LNCAP (cell line): ENCODE results near the gene FAM78A.

Source experiments
- TF ChIP-seq, protein P1 (sequence below): fragments of 450-650 bp; IDR thresholded peaks from 2 replicates; pipeline ENCODE4 v1.5.1; 2017; ENCODE audit warnings: mild to moderate bottlenecking

The FAM78A gene

DNA sequence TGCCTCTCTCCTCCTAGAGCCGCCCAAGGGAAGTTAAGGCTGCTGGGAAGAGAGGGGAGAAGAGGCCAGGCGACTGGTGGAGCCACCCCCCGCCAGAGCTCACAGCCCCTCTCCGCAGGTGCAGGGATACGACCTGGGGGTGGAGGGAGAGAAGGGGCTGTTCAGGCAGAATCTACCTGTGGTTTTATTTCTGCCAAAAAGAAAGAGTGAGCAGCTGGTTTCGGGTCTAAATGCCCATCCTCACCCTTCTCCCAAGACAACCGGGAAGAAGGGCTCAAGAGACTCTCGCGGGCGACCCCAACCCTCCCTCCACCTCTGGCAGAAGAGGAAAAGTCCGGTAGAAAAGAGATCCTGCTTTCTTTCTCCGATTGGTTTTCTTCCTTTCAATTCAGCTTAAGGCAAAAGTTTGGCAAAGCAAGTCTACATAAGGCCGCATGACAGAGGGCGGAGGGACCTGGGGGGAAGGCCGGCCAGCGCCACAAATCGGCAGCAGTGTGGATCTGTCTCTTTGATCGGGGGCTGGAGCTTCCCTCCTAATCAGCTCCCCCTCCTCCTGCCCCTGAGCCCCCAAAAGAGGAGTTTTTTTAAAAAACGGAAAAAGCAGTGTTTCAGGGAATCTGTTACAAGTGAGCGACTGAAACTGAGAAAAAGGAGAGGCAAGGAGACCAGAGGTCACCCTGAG, 16.3 kb downstream of the FAM78A start:
- TF ChIP-seq, protein P1, sequence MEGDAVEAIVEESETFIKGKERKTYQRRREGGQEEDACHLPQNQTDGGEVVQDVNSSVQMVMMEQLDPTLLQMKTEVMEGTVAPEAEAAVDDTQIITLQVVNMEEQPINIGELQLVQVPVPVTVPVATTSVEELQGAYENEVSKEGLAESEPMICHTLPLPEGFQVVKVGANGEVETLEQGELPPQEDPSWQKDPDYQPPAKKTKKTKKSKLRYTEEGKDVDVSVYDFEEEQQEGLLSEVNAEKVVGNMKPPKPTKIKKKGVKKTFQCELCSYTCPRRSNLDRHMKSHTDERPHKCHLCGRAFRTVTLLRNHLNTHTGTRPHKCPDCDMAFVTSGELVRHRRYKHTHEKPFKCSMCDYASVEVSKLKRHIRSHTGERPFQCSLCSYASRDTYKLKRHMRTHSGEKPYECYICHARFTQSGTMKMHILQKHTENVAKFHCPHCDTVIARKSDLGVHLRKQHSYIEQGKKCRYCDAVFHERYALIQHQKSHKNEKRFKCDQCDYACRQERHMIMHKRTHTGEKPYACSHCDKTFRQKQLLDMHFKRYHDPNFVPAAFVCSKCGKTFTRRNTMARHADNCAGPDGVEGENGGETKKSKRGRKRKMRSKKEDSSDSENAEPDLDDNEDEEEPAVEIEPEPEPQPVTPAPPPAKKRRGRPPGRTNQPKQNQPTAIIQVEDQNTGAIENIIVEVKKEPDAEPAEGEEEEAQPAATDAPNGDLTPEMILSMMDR: no peak

DNA sequence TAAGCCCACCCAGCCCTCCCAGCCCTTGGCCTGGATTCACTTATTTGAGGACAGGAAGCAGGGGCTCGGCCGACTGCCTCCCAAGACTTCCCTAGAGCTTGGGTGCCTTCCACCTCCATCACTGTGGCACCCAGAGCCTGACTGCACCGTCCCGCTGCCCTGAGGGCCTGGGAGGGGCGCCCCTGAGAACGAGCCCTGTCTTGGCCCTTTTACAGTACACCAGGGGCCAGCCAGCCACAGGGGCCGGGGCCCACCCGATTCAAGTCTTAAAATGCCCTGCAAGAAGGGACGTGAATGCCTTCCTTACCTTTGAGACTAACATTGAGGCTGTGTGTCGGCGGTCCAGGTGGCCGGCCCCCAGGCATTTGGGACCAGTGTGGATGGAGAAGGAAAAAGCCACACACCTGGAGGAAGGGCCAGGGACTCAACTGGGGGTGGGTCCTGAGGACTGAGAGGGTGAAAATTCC, 16.8 kb downstream of the FAM78A start:
- TF ChIP-seq, protein P1: no peak

DNA sequence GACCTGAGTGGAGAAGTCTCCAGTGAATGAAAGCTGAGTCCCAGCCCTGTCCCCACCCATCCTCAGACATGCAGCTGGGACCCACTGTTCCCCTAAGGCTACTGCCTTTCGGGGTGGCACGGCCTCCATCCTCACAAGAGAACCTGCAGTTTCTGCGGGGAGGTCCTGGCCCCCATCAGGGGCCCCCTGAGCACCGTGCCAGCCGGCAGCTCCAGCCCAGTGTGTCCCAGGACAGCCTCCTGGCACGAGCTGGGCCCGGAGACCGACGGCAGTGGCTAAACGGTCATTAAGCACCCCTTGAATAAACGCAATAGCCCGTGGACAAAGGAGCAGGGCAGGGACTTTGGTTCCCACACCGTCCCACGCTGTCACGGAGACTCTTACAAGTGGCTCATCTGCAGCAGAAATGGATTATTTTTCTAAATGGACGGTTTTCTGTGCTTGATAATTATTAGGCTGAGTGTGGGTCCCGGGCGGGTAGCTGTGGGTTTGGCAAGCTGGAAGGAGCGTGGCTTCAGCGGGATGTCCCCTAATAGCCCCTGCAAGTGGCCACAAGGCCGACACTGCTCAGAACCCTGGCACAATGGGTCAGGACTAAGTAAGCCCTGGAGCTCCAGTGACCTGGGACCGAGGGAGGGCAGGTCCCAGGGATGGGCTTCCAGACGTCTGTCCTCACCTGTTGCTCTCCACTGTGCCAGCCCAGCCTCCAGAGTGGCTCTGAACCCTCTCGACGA, 17.4 kb downstream of the FAM78A start:
- TF ChIP-seq, protein P1: no peak

DNA sequence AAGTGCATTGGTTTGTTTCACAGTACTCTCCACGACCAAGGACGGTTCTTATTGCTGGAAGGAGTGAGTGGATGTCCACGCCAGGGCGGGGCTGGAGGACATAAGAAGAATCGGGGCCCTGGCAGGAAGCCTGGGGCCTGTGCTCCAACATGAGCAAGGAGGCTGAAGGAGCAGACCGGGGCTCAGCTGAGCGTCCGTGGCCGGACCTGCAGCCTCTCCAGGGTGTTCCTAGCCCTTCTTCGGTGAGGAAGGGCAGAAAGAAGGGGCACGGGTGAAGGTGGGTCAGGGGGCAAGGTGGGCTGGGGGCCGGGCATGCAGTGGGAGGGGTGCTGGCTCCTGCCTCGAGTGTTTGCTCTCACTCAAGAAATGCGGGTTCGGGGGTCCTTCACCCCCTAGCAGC, 18.1 kb downstream of the FAM78A start:
- TF ChIP-seq, protein P1: no peak

DNA sequence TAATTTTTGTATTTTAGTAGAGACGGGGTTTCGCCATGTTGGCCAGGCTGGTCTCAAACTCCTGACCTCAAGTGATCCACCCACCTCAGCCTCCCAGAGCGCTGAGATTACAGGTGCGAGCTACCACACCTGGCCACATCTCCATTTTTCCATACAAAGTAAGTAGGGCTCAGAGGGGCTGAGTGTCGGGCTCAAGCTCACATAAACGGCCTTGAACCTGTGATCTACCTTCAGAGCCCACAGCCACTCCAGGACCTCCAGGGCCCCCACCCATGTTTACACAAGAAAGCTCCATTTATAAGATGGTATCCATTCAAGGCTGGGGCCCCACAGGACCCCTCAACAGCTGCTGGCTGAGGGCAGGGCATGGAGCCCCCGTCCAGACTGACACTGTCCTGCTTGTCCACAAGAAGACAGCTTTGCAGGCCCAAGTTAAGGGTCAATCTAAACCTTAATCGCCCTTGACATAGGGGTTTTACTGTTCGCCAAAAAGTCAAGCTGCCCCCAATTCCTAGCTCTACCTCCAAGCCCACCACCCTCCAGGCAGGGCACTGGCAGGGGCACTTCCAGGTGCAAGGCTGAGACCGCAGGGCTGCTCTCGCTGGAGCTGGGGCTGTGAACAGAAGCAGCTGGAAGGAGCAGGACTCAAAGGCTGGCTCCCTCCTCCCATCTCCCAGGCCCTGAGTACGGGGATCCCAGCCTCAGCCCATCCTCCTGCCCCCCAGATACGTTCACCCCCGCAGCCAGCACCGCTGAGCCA, 18.9 kb downstream of the FAM78A start:
- TF ChIP-seq, protein P1: no peak

DNA sequence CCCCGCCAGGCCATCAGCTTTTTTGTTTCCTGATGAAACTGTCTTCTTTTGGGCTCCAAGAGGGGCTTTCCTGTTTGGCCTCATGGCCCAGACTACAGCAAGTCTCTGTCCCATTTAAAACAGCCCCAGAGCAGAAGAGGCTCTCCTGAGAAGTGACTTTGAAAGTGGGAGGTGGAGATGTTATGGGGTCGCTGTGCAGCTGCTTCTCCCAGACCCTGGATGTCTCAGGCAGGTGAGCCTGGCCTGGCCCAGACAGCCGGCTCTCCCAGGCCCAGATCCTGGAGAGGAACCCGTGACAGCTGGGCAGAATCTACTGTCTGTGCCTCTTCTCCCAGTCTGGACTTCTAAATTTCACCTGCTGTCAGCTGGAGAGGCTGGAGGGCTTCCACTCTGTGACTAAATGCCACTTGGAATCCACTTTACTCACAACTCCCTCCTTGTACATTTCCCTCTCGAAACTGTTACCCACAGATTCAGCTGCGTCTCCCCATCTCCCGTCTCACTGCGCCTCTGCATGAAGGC, 20.6 kb downstream of the FAM78A start:
- TF ChIP-seq, protein P1: no peak

DNA sequence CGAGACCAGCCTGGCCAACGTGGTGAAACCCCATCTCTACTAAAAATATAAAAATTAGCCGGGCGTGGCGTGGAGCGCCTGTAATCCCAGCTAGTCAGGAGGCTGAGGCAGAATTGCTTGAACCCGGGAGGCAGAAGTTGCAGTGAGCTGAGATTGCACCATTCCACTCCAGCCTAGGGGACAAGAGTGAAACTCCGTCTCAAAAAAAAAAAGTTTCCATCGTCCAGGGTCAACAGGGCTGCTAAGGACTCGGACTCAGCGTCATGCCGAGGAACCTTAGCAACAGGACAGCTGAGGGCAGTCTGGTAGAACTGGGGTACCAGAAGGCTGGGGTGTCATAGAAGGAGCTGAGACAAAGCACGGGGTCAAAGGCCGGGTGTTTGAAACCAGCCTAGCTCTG, 21.7 kb downstream of the FAM78A start:
- TF ChIP-seq, protein P1: no peak
